ENCODE measurements around the gene METTL9.

- TF ChIP-seq, protein P1, sequence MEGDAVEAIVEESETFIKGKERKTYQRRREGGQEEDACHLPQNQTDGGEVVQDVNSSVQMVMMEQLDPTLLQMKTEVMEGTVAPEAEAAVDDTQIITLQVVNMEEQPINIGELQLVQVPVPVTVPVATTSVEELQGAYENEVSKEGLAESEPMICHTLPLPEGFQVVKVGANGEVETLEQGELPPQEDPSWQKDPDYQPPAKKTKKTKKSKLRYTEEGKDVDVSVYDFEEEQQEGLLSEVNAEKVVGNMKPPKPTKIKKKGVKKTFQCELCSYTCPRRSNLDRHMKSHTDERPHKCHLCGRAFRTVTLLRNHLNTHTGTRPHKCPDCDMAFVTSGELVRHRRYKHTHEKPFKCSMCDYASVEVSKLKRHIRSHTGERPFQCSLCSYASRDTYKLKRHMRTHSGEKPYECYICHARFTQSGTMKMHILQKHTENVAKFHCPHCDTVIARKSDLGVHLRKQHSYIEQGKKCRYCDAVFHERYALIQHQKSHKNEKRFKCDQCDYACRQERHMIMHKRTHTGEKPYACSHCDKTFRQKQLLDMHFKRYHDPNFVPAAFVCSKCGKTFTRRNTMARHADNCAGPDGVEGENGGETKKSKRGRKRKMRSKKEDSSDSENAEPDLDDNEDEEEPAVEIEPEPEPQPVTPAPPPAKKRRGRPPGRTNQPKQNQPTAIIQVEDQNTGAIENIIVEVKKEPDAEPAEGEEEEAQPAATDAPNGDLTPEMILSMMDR (IDR thresholded peaks at IDR 0.05), result no peak
- TF ChIP-seq POLR2A (IDR thresholded peaks at IDR 0.05), result no peak
Measured at GRCh38 chr16:21597561-21598030, 1.8 kb upstream of the METTL9 start.

Data from right lobe of liver (tissue), 4 donors.